ENCODE data around the gene HHATL. TPM values are rescaled to one million over a fixed set of nuclear protein-coding genes. Genes with fewer than 3 reads are reported as not detected.
A peak's percentile ranks its signal among the peaks of the same experiment; 100 is the strongest.

HHATL gene
- total RNA-seq, 2 donors from 2014 or later: 444 to 908 TPM

GRCh38 chr3:42742688-42743087 lies 40.1 kb upstream of the HHATL start:
- Histone ChIP-seq H3K27me3 (no peaks in the 10 kb centered on the region), H3K27ac (peak overlapping the region; percentile 74 to 89), H3K36me3 (no peaks in the 10 kb centered on the region), H3K4me3 (no peak overlapping the region), H3K4me1 (peaks cover 0 to 35% of the 10 kb centered on the region in 2 donors), H3K9me3 (no peaks in the 10 kb centered on the region)
- peak; percentile 48 for DNase-seq (ENCODE audit: low spot score)
- TF ChIP-seq, protein P1, sequence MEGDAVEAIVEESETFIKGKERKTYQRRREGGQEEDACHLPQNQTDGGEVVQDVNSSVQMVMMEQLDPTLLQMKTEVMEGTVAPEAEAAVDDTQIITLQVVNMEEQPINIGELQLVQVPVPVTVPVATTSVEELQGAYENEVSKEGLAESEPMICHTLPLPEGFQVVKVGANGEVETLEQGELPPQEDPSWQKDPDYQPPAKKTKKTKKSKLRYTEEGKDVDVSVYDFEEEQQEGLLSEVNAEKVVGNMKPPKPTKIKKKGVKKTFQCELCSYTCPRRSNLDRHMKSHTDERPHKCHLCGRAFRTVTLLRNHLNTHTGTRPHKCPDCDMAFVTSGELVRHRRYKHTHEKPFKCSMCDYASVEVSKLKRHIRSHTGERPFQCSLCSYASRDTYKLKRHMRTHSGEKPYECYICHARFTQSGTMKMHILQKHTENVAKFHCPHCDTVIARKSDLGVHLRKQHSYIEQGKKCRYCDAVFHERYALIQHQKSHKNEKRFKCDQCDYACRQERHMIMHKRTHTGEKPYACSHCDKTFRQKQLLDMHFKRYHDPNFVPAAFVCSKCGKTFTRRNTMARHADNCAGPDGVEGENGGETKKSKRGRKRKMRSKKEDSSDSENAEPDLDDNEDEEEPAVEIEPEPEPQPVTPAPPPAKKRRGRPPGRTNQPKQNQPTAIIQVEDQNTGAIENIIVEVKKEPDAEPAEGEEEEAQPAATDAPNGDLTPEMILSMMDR (IDR thresholded peaks at IDR 0.05): no peak

GRCh38 chr3:42742259-42742658 lies 39.7 kb upstream of the HHATL start:
- TF ChIP-seq, protein P1 (IDR thresholded peaks at IDR 0.05): no peak
- Histone ChIP-seq H3K36me3 (no peaks in the 10 kb centered on the region), H3K27ac (peak overlapping the region; percentile 74 to 89), H3K9me3 (no peaks in the 10 kb centered on the region), H3K4me3 (no peak overlapping the region), H3K27me3 (no peaks in the 10 kb centered on the region), H3K4me1 (peaks cover 0 to 35% of the 10 kb centered on the region in 2 donors)
- peak; percentile 54 for DNase-seq (ENCODE audit: low spot score)

- Histone ChIP-seq H3K36me3 (no peaks in the 10 kb centered on the region), H3K27ac (peak overlapping the region; percentile 74 to 89), H3K9me3 (no peaks in the 10 kb centered on the region), H3K4me1 (peaks cover 0 to 35% of the 10 kb centered on the region in 2 donors), H3K27me3 (no peaks in the 10 kb centered on the region), H3K4me3 (no peak overlapping the region)
- TF ChIP-seq, protein P1 (IDR thresholded peaks at IDR 0.05): no peak
- peak; percentile 54 for DNase-seq (ENCODE audit: low spot score)
Observed at GRCh38 chr3:42741796-42742195, 39.2 kb upstream of the HHATL start.

DNA sequence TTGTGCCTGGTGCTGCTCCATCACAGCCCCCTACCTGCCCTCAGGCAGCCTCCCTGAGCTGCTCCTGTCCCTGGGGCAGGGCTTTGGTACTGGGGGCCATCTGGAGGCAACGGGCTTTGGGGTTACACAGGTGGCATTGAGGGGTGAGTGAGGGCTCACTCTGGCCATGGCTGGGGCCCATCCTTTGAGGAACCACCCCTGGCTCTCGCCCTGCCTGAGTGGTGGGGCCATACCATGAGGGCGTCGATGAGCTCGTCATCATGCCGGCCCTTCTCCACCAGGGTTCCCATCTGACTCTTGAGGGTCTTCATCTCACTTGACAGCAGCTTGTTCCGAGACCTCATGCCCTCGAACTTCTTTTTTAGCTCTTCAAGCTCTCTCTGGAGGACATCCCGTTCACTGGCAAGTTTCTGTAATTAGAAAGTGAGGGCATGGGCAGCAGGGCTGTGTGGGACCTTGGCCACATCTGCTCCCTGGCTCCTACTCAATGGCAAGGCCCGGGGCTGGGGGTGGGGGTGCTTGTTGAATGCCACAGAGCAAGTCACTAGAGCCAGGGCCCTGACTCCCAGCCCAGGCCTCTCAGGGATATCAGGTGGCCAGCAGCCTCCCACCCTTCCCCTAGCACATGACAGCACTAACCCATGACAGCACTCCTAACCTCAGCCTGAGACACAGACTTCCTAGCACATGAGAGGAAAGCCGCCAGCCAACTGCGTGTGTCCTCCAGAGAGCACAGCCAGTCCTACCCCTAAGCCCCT lies 37.0 kb upstream of the HHATL start:
- H3K4me3 ChIP-seq: no peak overlapping the region
- H3K9me3 ChIP-seq: no peaks in the 10 kb centered on the region
- no peaks in the 10 kb centered on the region for H3K36me3 ChIP-seq
- no peaks in the 10 kb centered on the region for H3K27me3 ChIP-seq
- peak; percentile 91 for DNase-seq (ENCODE audit: low spot score)
- H3K4me1 ChIP-seq: peaks cover 0 to 24% of the 10 kb centered on the region in 2 donors
- TF ChIP-seq, protein P1 (IDR thresholded peaks at IDR 0.05): no peak
- H3K27ac ChIP-seq: peak overlapping the region; percentile 90 to 92

GRCh38 chr3:42736531-42736930 lies 33.9 kb upstream of the HHATL start:
- no peak overlapping the region for H3K4me3 ChIP-seq
- peaks cover 0 to 25% of the 10 kb centered on the region in 2 donors for H3K4me1 ChIP-seq
- TF ChIP-seq, protein P1 (IDR thresholded peaks at IDR 0.05): no peak
- DNase-seq (ENCODE audit: low spot score): peak; percentile 55
- H3K27ac ChIP-seq: peak overlapping the region; percentile 39 to 84
- H3K27me3 ChIP-seq: no peaks in the 10 kb centered on the region
- no peaks in the 10 kb centered on the region for H3K9me3 ChIP-seq
- no peaks in the 10 kb centered on the region for H3K36me3 ChIP-seq
